GM19240 (cell line): ENCODE results near the gene ZNF133.
"Not testable (repeated sequence)": the region's sequence is repeated elsewhere in the genome, so short reads cannot be mapped to it uniquely, and the experiment has no call there.

ENCODE experiments used
- DNase-seq: peaks from one replicate; pipeline ENCODE4 v3.0.0; 2011; ENCODE audit warnings: low spot score; ENCODE audit not compliant: insufficient read length

ZNF133 gene

DNA sequence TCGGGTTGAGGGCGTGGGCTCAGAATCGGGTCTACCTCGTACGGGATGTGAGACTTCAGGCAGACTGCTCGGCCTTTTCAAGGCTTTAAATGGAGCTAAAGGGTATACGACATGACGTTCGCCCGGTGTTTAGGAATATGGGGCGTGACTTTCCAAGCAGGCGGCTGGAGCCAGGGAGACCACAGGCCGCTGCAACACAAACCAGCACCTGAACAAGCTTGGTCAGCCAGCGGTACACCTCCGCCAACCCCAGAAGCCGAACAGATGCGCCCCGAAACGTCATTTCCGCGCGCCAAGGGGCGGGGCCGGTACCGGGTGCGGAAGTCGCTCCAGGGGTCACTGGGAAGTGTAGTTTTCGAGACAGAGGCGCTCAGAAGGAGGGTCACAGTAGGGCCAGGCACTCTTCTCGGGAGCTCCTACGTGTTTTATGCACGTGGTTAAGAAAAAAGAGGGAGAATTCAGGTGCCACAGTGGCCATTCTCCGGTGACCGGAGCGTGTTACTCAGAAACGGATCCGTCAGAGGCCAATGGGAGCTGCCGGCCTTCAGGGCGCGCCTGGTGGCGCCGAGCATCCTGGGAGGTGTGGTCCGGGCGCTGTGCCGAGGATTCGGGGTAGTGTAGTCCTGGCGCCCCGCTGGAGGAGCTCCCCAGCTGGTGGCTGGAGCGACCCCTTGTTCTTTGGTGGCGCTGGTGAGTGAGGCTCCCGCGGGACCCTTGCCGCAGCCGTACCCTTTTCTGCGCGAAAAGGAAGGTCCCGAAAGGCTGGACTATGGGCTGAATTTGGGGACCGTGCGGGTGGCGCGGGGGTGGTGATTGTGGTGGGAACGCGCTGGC is at the start of gene ZNF133:
Gene ZNF133 (plus strand): TSS at position 613 of the 834 bp plus-strand sequence. CDS start 17,160 bp downstream, outside the sequence.
- peak; percentile 76 for DNase-seq

DNA sequence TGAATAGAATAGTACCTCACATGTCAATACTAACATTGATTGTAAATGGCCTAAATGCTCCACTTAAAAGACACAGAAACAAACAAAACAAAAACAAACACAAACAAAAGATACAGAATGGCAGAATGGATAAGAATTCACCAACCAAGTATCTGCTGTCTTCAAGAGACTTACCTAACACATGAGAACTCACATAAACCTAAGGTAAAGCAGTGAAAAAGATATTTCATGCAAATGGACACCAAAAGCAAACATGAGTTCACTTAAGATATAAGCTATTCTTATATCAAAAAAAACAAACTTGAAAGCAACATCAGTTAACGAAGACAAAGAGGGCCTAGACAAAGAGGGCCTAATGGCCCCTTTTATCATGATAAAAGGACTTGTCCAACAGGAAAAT is 47.3 kb upstream of the ZNF133 start:
- no peak for DNase-seq

DNA sequence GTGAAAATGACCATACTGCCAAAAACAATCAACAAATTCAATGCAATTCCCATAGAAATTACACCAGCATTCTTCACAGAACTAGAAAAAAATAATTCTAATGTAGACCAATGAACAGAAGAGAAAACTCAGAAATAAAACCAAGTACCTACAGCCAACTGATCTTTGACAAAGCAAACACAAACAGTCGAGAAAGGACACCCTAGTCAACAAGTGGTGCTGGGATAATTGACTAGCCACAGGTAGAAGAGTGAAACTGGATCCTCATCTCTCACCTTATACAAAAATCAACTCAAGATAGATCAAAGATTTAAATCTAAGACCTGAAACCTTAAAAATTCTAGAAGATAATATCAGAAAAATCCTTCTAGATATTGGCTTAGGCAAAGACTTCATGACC is 44.5 kb upstream of the ZNF133 start:
- no peak for DNase-seq

DNA sequence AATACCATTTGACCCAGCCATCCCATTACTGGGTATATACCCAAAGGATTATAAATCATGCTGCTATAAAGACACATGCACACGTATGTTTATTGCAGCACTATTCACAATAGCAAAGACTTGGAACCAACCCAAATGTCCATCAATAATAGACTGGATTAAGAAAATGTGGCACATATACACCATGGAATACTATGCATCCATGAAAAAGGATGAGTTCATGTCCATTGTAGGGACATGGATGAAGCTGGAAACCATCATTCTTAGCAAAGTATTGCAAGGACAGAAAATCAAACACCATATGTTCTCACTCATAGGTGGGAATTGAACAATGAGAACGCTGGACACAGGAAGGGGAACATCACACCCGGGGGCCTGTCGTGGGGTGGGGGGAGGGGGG is 39.8 kb upstream of the ZNF133 start:
- not testable (repeated sequence) for DNase-seq

DNA sequence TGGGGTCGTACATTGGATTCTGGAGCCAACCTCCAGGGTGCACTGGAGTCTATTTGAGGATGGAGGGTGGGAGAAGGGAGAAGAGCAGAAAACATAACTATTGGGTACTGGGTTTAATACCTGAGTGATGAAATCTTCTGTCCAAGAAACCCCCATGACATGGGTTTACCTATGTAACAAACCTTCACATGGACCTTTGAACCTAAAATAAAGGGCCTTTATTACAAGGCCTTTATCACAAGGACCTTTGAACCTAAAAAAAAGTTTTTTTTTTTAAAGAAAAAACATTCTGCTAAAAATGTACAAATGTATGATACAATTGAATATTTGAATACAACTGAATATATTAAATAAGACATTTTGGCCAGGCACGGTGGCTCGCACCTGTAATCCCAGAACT is 38.1 kb upstream of the ZNF133 start:
- DNase-seq: no peak

DNA sequence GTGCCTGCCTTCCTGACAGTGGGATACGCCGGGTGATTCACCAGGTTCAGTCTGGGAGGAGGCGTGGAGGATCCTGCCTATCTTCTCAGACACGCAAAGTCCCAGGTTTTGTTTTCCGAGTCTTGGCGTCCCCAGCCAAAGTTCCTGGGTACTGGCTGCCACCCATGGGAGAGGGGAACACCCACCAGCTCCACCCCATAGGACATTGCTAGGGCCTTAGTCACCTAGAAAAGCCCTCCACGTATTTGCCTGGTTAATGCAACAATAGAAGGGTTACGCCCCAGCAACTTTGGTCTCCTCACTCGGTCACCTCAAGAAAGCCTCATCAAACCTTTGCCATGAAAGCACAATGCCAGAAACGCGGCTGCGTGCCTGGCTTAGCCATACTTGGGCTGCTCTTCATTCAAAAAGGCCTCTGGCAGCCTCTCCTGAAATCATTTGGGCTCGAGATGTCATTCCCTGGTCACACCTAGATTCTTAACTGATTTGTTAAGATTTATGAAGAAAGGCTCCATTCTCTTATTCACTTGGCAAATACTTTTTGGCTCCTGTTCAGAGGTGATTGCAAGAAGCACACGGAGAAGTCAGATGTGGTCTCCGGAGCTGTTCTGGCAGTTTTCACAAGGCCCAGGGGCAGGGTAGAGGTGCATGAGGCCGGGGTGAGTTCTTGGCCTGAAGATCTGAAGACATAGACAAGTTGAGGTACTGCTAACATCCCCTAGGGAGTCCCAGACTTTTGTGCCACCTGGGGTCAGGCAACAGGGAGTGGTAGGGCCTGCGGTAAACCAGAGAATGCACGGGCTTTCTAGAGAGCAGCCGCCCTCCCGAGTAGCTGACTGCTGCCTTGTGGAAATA is 35.5 kb upstream of the ZNF133 start:
- DNase-seq: no peak

DNA sequence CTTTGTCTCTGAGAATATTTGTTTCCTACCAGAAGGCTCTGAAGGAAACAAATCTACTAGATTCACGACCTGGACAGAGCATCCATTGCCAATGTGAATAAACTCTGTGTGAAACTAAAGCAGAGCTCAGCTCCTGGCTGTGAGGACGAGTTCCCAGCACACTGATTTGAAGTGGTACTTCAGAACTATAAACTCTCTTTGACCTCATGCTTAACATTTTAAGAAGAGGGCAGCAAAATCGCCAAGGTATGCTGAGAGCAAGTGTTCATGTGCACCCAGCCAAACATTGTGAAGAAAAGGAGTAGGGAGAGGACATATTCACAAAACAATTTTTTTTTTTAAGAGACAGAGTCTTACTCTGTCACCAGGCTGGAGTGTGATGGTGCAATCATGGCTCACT is 33.7 kb upstream of the ZNF133 start:
- no peak for DNase-seq

DNA sequence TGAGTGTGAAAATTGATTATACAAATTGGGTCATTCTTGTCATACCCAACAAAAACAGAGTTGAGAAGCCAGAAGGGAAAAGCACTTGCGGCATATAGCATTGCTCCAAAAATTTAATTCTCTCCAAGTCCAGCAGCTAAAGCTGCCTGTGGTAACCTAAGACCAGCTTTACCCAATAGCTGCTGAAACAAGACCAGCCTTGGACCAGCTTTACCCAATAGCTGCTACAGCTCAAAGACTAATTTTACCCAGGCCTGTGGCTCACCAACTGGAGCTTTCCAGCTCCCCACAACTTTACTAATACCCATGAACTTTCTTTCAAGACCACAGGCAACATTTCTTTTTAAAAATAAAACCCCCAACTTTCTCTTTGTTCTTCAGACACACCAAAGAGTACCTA is 32.8 kb upstream of the ZNF133 start:
- DNase-seq: no peak

DNA sequence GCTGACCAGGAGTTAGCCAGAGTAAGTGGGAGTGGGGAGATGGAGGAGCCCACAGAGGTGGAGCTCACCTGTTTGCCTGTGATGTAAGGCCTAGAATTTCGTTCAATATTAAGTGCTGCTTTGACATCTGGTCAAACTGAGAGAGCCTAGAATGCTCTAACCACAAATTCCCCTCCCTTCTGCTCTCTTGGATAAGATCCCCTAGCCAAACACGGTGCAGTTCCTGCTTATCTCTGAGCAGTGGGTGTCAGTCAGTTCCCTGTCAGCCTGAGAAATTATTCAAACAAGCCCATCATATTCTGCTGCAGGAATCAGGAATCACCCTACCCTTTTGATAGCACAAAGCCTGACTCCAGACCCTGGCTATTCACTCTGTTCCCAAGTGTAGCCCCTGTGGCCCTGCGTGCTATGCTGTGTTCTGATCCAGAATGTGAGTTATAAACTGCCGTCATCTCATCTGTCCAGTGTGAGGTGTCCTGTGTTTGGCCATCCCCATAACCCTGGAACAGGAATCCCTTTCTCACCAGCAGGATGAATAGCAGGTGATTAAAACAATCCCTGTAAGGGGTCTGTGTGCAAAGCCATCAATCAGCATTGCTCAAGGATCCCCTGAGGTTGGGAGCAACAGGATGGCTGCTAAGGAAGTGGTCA is 31.8 kb upstream of the ZNF133 start:
- no peak for DNase-seq

DNA sequence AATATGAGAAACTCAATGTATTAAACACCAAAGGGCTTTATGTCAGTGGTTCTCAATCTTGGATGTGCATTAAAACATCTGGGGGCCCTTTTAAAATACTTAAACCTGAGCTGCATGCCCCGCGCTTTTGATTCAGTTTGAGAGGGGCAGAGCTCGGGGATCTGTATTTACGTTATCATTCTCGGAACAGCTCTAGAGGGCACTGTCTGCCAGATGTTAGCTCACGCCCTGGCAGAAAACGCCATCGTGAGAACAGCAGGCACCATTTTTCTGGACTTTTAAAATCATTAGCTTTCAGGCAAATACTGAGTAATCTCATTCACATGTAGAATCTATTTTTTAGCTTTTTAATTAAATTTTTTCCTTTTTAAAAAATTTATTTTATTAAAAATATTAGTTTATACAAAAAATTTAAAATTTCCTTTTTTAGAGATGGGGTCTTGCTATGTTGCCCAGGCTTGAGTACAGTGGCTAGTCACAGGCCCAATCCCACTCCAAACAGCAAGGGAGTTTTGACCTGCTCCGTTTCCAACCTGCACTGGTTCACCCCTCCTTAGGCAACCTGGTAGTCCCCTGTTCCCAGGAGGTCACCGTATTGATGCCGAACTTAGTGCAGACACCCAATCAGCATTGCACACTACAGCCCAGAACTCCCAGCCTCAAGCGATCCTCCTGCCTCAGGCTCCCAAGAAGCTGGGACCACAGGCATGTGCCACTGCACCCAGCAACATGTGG is 30.0 kb upstream of the ZNF133 start:
- DNase-seq: no peak

DNA sequence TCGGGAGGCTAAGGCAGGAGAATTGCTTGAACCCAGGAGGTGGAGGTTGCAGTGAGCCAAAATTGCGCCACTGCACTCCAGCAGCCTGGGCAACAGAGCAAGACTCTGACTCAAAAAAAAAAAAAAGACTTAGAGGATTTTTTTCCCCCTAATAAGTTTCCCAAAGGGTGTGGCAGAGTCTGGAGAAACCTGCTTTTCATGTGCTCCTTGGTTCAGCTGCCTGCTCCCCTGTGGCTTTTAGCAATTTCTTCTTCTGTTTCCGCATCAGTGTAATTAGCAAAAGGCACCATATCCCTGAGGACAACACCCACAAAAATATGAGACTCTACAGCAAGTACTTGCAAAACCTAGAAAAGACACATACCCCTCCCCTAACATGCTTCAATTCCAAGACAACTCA is 28.6 kb upstream of the ZNF133 start:
- DNase-seq: no peak

DNA sequence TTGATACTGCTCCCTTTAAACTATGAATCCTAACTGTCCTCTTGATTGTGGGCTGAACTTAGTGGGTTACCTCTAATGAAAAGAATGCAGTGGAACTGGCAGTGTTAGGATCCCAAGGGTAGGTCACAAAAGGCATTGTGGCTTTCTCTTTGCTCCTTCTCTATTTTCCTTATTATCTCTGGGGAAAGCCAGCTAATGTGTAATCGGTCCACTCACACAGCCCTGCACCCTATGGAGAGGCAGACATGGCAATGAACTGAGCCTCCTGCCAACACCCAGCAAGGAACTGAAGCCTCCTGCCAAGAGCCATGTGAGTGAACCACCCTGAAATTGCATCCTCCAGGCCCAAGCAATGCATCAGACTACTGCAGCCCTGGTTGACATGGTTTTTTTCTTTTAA is 24.6 kb upstream of the ZNF133 start:
- no peak for DNase-seq

DNA sequence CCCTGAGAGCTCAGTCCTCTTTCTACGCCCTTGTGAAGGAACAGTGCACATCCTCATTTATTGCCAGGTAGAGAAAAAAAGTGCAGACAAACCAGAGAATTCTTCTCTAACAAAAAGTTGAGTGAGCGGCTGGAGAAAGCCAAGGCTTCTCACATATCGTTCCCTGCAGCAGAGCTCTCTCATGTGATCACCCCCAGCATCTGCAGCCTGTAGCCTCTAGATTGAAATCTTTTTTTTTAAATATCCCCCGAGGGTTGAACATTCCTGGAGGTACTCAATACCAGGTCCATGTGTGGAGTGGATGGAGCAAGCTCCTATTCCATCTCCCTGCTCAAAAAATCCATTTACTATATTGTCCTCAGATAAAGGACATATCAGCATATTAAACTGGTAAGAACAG is 22.9 kb upstream of the ZNF133 start:
- DNase-seq: no peak

DNA sequence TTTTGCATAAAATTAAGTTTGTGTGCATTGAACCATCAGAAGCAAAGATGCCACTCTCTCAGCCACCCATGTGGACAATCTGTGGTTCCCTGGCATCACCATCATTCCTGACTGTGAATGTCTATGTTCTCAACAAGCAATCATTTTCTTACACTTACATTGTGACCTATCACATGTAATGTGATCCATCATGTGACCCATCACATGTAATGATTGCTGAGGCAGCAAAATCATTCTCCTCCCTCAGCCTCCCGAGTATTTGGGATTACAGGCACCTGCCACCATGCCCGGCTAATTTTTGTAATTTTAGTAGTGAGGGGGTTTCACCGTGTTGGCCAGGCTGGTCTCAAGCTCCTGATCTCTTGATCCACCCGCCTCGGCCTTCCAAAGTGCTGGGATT is 22.0 kb upstream of the ZNF133 start:
- DNase-seq: no peak

DNA sequence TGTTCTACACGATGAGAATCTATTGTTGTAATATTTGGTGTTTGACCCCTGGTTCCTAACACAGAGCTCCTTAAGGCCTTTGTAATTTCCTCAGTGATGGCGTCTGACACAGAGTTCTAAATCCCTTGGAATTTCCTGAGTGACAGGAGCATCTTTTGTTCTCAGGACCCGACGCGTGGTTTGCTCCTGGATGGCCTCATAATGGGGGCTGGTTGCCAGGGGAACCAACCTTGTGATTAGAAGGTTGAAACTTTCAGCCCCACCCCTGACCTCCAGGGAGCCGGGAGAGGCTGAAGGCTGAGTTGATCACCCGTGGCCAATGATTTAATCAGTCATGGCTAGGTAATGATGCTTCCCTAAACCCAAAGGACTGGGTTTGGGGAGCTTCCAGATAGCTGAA is 20.5 kb upstream of the ZNF133 start:
- no peak for DNase-seq

DNA sequence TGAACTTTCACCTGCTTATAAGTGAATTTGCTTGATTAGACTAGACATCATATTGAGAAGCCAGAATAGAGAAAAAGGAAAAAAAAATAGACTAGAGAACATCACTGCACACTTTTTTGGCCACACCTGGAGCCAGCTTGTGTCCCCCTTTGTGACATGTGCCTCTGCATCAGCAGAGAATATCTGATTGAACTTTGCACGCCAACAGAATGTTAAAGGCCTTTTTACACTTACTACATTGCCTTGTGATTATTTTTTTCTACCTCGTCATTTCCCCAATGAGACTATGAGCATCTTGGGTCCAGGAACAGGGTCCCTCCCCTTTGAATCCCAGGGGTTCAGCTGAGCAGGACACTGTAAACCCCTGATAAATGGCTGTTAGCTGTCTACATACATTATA is 17.2 kb upstream of the ZNF133 start:
- no peak for DNase-seq

DNA sequence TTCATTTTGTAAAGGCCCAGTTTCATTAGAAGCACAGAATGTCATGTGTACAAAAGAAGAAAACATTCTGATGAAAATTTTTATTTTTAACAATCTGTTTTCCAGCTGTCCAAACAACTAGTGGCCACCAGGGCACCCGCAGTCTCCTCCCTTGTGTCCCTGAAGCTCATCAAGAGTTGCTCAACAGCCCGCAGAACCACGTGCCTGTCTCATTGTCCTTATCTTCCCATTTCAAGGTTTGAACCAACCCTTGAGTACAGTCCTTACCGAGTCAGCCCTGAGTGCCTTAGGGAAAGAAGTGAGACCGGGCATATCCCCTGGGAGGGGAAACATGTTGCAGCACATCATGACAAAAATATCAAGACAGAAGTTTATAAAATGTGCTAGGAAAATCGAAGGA is 15.9 kb upstream of the ZNF133 start:
- DNase-seq: no peak

DNA sequence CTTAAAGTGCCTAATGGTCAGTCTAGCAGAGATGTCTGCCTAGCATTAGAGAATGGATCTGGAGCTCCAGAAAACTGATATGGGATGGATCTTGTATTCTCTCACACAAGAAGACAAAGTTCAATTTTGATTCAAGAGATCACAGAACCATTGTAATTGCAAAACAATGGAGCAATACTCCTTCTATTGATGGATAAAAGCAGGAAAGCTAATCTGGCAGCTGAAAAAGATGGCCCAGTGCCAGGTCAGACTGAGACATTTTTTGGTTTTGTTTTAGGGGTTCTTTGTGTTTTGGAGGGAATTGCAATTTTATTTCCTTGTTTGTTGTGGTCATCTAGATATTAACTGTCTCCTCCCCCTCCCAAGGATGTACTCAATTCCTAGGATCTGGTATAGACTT is 14.6 kb upstream of the ZNF133 start:
- no peak for DNase-seq

DNA sequence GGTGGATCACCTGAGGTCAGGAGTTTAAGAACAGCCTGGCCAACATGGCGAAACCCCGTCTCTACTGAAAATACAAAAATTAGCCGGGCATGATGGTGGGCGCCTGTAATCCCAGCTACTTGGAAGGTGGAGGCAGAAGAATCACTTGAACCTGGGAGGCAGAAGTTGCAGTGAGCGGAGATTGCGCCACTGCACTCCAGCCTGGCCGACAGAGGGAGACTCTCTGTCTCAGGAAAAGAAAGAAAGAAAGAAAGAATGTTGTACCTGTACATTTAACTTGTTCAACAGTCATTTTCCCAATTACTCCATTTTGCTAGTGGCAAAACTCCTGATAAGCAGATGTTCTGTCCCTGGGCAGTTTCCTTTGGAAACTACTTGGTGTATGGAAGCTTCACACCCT is 12.4 kb upstream of the ZNF133 start:
- not testable (repeated sequence) for DNase-seq

DNA sequence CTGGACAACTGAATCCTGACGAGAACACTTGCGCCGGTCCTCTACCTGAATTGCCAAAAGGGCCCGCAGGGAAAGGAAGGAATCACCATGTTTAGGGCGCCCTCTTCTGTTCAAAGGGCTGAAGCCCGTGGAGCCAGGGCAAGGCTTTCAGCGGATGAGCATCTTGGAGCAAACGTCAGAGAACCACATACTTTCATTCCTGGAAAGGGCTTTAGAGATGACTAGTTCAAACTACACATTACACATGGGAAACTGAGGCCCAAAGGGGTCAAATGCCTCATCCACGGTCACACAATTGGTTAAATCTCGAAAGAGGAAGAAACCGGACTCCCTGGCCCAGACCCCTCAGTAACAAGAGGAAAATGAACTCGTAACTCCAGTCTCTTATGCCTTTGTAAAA is 11.5 kb upstream of the ZNF133 start:
- peak; percentile 18 for DNase-seq

DNA sequence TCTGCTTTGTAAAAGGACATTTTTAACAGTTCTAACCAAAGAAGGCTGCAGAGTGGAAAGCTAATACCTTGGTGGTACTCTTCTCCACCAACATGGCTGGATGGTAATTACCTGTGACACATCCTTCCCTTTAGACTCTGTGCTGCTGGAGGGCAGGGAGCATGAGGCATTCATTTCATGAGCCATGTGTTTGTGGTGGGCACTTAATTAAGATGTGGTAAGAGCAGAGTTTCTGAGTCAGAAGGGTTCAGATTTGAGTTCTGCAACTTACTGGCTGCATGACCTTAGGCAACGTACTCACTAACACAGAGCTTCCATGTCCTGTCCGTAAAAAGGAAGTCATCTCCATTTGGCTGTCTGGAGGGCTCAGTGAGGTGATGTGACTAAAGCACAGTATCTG is 9.1 kb upstream of the ZNF133 start:
- DNase-seq: no peak
